Measurements from ENCODE around the gene PCSK4. TPM values are rescaled to one million over a fixed set of nuclear protein-coding genes. Genes with fewer than 3 reads are reported as not detected.
"Not testable (repeated sequence)": the region's sequence is repeated elsewhere in the genome, so short reads cannot be mapped to it uniquely, and the experiment has no call there.

Gene PCSK4
- total and polyA plus RNA-seq, 12 donors, result 0.38 to 3.9 (median 1.4) TPM

DNA sequence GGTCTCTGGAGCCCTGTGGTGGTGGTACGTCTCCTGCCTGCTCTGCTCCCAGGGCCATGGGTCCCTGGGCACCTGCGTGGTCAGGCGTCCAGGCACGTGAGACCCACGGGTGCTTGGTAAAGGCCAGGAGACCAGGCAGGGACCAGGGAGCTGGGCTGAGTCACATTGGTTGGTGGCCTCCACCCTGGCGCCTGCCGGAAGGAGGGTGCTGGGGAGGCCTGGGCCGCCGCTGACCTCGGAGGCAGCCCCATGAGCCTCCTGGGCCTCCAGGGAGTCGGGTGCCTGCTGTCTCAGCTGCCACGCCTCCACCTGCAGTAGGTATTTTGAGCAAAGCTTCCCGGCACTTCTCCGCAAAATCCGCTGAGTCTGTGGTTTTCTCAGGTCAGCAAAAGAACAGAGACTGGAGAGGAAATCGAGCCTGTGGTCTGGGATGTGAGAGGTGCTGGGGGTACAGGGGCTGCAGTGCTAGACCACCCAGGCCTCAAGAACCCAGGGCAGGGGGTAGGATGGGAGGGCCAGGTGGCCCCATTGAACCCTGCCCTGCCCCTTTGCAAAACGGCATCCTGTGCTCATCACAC lies 30.1 kb upstream of the PCSK4 start:
- 78 to 84% methylated on average over 17 of the region's 17 CpGs for WGBS, 2 donors
- Histone ChIP-seq H3K27ac (no peak overlapping the region), H3K4me1 (peaks cover 0 to 11% (median 4%) of the 10 kb centered on the region in 9 donors), H3K27me3 (peaks cover 15 to 33% (median 28%) of the 10 kb centered on the region in 7 donors), H3K4me3 (no peak overlapping the region), H3K9me3 (no peaks in the 10 kb centered on the region), H3K36me3 (no peaks in the 10 kb centered on the region)
- ATAC-seq (no peak), DNase-seq (no peak)
- intact Hi-C loops (cut with DNase I), result loop anchor here in 1 of 10 donors (10.0 kb wide), 1 partner anchor 205 kb away; no protein-coding TSS in a partner anchor
- TF ChIP-seq CTCF (IDR thresholded peaks at IDR 0.05), result no peak

GRCh38 chr19:1519802-1520201 lies 29.7 kb upstream of the PCSK4 start:
- DNase-seq, H3K36me3 ChIP-seq, H3K9me3 ChIP-seq, H3K27ac ChIP-seq, H3K4me3 ChIP-seq, ATAC-seq: not testable (repeated sequence)
- peaks cover 12 to 33% (median 24%) of the 10 kb centered on the region in 7 donors for H3K27me3 ChIP-seq
- 82 to 93% methylated on average over 8 of the region's 8 CpGs for WGBS, 2 donors
- peaks cover 0 to 11% (median 4%) of the 10 kb centered on the region in 9 donors for H3K4me1 ChIP-seq
- intact Hi-C loops (cut with DNase I), result loop anchor here in 4 of 10 donors (10.0 kb wide), 3 partner anchors 55 to 205 kb away; no protein-coding TSS in a partner anchor

GRCh38 chr19:1518471-1518870 lies 28.3 kb upstream of the PCSK4 start:
- H3K4me1 ChIP-seq, result peaks cover 0 to 19% (median 7%) of the 10 kb centered on the region in 9 donors
- WGBS, 2 donors, result 87 to 94% methylated on average over 4 of the region's 4 CpGs
- ATAC-seq (no peak), DNase-seq (no peak)
- intact Hi-C loops (cut with DNase I), result loop anchor here in 4 of 10 donors (10.0 kb wide), 2 partner anchors 54 to 74 kb away; no protein-coding TSS in a partner anchor
- no peak overlapping the region for H3K27ac ChIP-seq
- TF ChIP-seq CTCF (IDR thresholded peaks at IDR 0.05), result no peak
- H3K4me3 ChIP-seq, result no peak overlapping the region
- H3K9me3 ChIP-seq, result no peaks in the 10 kb centered on the region
- H3K36me3 ChIP-seq, result no peaks in the 10 kb centered on the region
- H3K27me3 ChIP-seq, result peaks cover 4 to 33% (median 19%) of the 10 kb centered on the region in 7 donors

DNA sequence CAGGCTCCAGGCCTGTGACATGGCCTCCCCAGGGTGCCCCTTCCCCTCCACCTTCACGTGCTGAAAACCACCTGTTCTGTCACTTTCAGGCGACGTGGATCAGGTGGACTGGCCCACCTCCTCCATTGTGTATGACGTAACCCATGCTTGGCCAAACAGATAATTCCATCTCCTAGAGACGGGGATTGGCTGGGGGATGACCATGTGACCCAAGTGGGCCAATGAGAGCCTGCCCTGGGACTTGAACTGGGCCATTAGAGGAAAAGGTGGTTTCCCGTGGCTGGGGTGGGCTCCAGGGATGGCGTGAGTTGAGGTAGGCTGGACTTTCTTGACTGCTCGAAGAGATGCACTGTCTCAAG lies 26.2 kb upstream of the PCSK4 start:
- intact Hi-C loops (cut with DNase I), result loop anchor here in 4 of 10 donors (10.0 kb wide), 2 partner anchors 52 to 72 kb away; no protein-coding TSS in a partner anchor
- WGBS, 2 donors, result 72 to 79% methylated on average over 8 of the region's 8 CpGs
- peaks cover 0 to 40% (median 17%) of the 10 kb centered on the region in 7 donors for H3K27me3 ChIP-seq
- DNase-seq (no peak), ATAC-seq (no peak)
- TF ChIP-seq CTCF (IDR thresholded peaks at IDR 0.05), result no peak
- H3K36me3 ChIP-seq, result no peaks in the 10 kb centered on the region
- H3K4me3 ChIP-seq, result no peak overlapping the region
- H3K27ac ChIP-seq, result no peak overlapping the region
- no peaks in the 10 kb centered on the region for H3K9me3 ChIP-seq
- peaks cover 7 to 29% (median 19%) of the 10 kb centered on the region in 9 donors for H3K4me1 ChIP-seq
